Measurements from ENCODE around the gene ADRB2. TPM values are rescaled to one million over a fixed set of nuclear protein-coding genes. Genes with fewer than 3 reads are reported as not detected.

The ADRB2 gene
- total RNA-seq, 1 experiment from 2014 or later = 1.0 TPM

DNA sequence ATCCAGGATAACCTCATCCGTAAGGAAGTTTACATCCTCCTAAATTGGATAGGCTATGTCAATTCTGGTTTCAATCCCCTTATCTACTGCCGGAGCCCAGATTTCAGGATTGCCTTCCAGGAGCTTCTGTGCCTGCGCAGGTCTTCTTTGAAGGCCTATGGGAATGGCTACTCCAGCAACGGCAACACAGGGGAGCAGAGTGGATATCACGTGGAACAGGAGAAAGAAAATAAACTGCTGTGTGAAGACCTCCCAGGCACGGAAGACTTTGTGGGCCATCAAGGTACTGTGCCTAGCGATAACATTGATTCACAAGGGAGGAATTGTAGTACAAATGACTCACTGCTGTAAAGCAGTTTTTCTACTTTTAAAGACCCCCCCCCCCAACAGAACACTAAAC is 1.3 kb downstream of the ADRB2 start:
- no peak for ATAC-seq
- no peak overlapping the region for H3K27ac ChIP-seq (ENCODE audit: low read length)

DNA sequence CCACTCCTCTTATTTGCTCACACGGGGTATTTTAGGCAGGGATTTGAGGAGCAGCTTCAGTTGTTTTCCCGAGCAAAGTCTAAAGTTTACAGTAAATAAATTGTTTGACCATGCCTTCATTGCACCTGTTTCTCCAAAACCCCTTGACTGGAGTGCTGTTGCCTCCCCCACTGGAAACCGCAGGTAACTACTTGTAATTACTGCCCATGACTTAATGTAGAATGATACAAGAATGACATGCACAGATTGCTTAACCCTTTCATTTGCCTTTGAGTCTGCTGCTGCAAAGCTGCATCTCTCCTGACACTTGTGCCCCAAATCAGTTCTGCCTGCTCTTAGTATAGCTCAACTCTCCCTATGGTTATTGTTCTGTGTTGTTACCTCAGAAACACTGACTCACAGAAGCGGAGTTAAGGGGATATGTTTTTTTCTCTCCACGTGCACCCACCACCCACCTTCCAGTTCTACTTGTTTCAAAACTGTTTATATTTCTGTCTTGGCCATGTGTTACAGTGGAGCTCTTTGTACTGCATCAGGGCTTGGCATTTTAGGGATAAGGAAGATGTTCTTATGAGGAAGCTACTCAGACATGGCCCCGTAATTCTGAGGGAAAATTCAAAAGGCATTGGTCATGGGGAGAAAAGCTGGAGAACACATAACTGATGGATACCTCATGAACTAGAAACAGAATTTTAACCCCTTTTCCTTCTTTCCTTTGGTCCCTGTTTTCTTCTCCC is 2.3 kb downstream of the ADRB2 start:
- H3K36me3 ChIP-seq (ENCODE audit: control insufficient read depth, insufficient read depth, low read length) = no peaks in the 10 kb centered on the region
- H3K4me1 ChIP-seq (ENCODE audit: control insufficient read depth, insufficient read depth, low read length) = peaks cover 10% of the 10 kb centered on the region; the same call in 1 of the 2 replicates
- H3K4me3 ChIP-seq (ENCODE audit: low read depth in 2 of 2, low read length in 2 of 2) = peak overlapping the region; percentile 56 to 86
- ChIA-PET POLR2A (interaction anchor here (0.6 kb wide), 1 partner anchor 289 kb away, joined by 7 read pairs; no protein-coding TSS in a partner anchor), CTCF (interaction anchor here (0.6 kb wide), 1 partner anchor 286 kb away, joined by 3 read pairs; no protein-coding TSS in a partner anchor)
- no peak overlapping the region for H3K27ac ChIP-seq (ENCODE audit: low read length)
- no peaks in the 10 kb centered on the region for H3K9me3 ChIP-seq (ENCODE audit: control insufficient read depth, insufficient read depth, low read depth, low read length)
- BruUV-seq (replicated peaks) = no TSS peak
- no peak for TF ChIP-seq POLR2AphosphoS5 (IDR thresholded peaks at IDR 0.05; ENCODE audit: low read depth, low read length)
- TF ChIP-seq, protein P1, sequence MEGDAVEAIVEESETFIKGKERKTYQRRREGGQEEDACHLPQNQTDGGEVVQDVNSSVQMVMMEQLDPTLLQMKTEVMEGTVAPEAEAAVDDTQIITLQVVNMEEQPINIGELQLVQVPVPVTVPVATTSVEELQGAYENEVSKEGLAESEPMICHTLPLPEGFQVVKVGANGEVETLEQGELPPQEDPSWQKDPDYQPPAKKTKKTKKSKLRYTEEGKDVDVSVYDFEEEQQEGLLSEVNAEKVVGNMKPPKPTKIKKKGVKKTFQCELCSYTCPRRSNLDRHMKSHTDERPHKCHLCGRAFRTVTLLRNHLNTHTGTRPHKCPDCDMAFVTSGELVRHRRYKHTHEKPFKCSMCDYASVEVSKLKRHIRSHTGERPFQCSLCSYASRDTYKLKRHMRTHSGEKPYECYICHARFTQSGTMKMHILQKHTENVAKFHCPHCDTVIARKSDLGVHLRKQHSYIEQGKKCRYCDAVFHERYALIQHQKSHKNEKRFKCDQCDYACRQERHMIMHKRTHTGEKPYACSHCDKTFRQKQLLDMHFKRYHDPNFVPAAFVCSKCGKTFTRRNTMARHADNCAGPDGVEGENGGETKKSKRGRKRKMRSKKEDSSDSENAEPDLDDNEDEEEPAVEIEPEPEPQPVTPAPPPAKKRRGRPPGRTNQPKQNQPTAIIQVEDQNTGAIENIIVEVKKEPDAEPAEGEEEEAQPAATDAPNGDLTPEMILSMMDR (IDR thresholded peaks at IDR 0.05) = peak; percentile 8; the same call in 1 of the 2 replicates
- ATAC-seq (no peak), DNase-seq (ENCODE audit: low read depth, low spot score) (no peak)
- intact Hi-C loops (cut with micrococcal nuclease; ENCODE audit: unreplicated experiment) (loop anchor here (10.0 kb wide), 3 partner anchors 166 to 286 kb away; no protein-coding TSS in a partner anchor), in situ Hi-C loops (cut with HindIII; ENCODE audit: low pct_unique_long_range_greater_than_20kb, low sequenced_read_pairs) (no loop called here)
- H3K27me3 ChIP-seq (ENCODE audit: control insufficient read depth, insufficient read depth, low read length) = no peaks in the 10 kb centered on the region; the same call in 1 of the 2 replicates

More for the DNA sequence above, 1.3 kb downstream of the ADRB2 start:
- BruUV-seq (replicated peaks) = no TSS peak
- TF ChIP-seq, protein P2, sequence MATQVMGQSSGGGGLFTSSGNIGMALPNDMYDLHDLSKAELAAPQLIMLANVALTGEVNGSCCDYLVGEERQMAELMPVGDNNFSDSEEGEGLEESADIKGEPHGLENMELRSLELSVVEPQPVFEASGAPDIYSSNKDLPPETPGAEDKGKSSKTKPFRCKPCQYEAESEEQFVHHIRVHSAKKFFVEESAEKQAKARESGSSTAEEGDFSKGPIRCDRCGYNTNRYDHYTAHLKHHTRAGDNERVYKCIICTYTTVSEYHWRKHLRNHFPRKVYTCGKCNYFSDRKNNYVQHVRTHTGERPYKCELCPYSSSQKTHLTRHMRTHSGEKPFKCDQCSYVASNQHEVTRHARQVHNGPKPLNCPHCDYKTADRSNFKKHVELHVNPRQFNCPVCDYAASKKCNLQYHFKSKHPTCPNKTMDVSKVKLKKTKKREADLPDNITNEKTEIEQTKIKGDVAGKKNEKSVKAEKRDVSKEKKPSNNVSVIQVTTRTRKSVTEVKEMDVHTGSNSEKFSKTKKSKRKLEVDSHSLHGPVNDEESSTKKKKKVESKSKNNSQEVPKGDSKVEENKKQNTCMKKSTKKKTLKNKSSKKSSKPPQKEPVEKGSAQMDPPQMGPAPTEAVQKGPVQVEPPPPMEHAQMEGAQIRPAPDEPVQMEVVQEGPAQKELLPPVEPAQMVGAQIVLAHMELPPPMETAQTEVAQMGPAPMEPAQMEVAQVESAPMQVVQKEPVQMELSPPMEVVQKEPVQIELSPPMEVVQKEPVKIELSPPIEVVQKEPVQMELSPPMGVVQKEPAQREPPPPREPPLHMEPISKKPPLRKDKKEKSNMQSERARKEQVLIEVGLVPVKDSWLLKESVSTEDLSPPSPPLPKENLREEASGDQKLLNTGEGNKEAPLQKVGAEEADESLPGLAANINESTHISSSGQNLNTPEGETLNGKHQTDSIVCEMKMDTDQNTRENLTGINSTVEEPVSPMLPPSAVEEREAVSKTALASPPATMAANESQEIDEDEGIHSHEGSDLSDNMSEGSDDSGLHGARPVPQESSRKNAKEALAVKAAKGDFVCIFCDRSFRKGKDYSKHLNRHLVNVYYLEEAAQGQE (IDR thresholded peaks at IDR 0.05; ENCODE audit: insufficient read depth in 1 of 2, low read depth in 2 of 2, low read length in 1 of 2) = no peak
- TF ChIP-seq SIN3A (IDR thresholded peaks at IDR 0.05; ENCODE audit: borderline replicate concordance, insufficient read depth, low read depth, low read length) (no peak), TCF7L2 (IDR thresholded peaks at IDR 0.05; ENCODE audit: low read depth, low read length) (no peak), POLR2AphosphoS5 (IDR thresholded peaks at IDR 0.05; ENCODE audit: low read depth, low read length) (no peak)
- TF ChIP-seq, protein P1 (IDR thresholded peaks at IDR 0.05) = no peak
- intact Hi-C loops (cut with micrococcal nuclease; ENCODE audit: unreplicated experiment) = loop anchor here (10.0 kb wide), 3 partner anchors 167 to 287 kb away; no protein-coding TSS in a partner anchor
- Histone ChIP-seq H3K36me3 (ENCODE audit: control insufficient read depth, insufficient read depth, low read length) (no peaks in the 10 kb centered on the region), H3K4me3 (ENCODE audit: low read depth in 2 of 2, low read length in 2 of 2) (peak overlapping the region; percentile 56 to 86), H3K27me3 (ENCODE audit: control insufficient read depth, insufficient read depth, low read length) (no peaks in the 10 kb centered on the region; the same call in 1 of the 2 replicates), H3K9me3 (ENCODE audit: control insufficient read depth, insufficient read depth, low read depth, low read length) (no peaks in the 10 kb centered on the region), H3K4me1 (ENCODE audit: control insufficient read depth, insufficient read depth, low read length) (peaks cover 10% of the 10 kb centered on the region; the same call in 1 of the 2 replicates)
- ChIA-PET CTCF (no interaction called here), POLR2A (interaction anchor here (0.6 kb wide), 1 partner anchor 290 kb away, joined by 7 read pairs; no protein-coding TSS in a partner anchor)
- in situ Hi-C loops (cut with HindIII; ENCODE audit: low pct_unique_long_range_greater_than_20kb, low sequenced_read_pairs) = no loop called here
- no peak for DNase-seq (ENCODE audit: low read depth, low spot score)

All from Panc1 (cell line).